A673 (cell line): ENCODE measurements around the gene PLEKHG3. TPM values are rescaled to one million over a fixed set of nuclear protein-coding genes. Genes with fewer than 3 reads are reported as not detected.

Experiments used
- BruUV-seq: library from RNA; stranded (reverse); fragments of 400-500 nt; replicated peaks from 2 replicates; lab custom pipeline; 2021; lab: Mats Ljungman, UMichigan
- CTCF ChIA-PET: fragments of 300-600 bp; sonication (Branson Sonifier 250); formaldehyde crosslinking; loops from one replicate; lab custom pipeline; 2022; ENCODE audit warnings: antibody characterized with exemption; lab: Charles Lee
- POLR2A ChIA-PET: fragments of 300-600 bp; sonication (Branson Sonifier 250); formaldehyde crosslinking; loops from one replicate; lab custom pipeline; 2022; ENCODE audit warnings: antibody characterized with exemption; ENCODE audit not compliant: low non-redundant PET; lab: Charles Lee
- DNase-seq: peaks from one replicate; pipeline ENCODE4 v3.0.0-alpha.2; 2015; ENCODE audit warnings: low spot score
- H3K27ac ChIP-seq: fragments of 200-600 bp; sonication (generic); 2 replicates; pipeline ENCODE4 v1.5.1; 2016; ENCODE audit warnings: mixed run types, low read depth, mild to moderate bottlenecking, mixed read lengths, antibody characterized with exemption, low read length; ENCODE audit not compliant: poor library complexity, severe bottlenecking
- H3K27me3 ChIP-seq: fragments of 200-600 bp; sonication (generic); replicated peaks from 2 replicates; pipeline ENCODE4 v1.6.1; 2017; ENCODE audit warnings: mixed run types, low read depth, mild to moderate bottlenecking, mixed read lengths, antibody characterized with exemption, low read length; ENCODE audit not compliant: insufficient read depth, poor library complexity
- H3K36me3 ChIP-seq: fragments of 200-600 bp; sonication (generic); 2 replicates; pipeline ENCODE4 v1.6.1; 2016; ENCODE audit warnings: mixed run types, mild to moderate bottlenecking, mixed read lengths, antibody characterized with exemption, low read length; ENCODE audit not compliant: insufficient read depth, poor library complexity, severe bottlenecking
- H3K4me1 ChIP-seq: fragments of 200-600 bp; sonication (generic); 2 replicates; pipeline ENCODE4 v1.6.1; 2017; ENCODE audit warnings: mixed run types, mild to moderate bottlenecking, mixed read lengths, antibody characterized with exemption, low read length; ENCODE audit not compliant: insufficient read depth, poor library complexity, severe bottlenecking
- H3K4me3 ChIP-seq: fragments of 200-600 bp; sonication (generic); 2 replicates; pipeline ENCODE4 v1.5.1; 2016; ENCODE audit warnings: low read depth, mixed run types, mild to moderate bottlenecking, mixed read lengths, low read length; ENCODE audit not compliant: poor library complexity, severe bottlenecking
- H3K9me3 ChIP-seq: fragments of 200-600 bp; sonication (generic); 2 replicates; pipeline ENCODE4 v1.6.1; 2016; ENCODE audit warnings: mixed run types, low read depth, mild to moderate bottlenecking, mixed read lengths, antibody characterized with exemption, low read length; ENCODE audit not compliant: poor library complexity, severe bottlenecking
- CTCF ChIP-seq: fragments of 300-800, 200-600 bp; sonication (generic); conservative IDR thresholded peaks from 2 replicates; pipeline ENCODE4 v1.5.1; 2017; ENCODE audit warnings: low read depth, mild to moderate bottlenecking, antibody characterized with exemption, low read length, moderate library complexity, mixed read lengths
- EZH2 ChIP-seq: fragments of 200-600 bp; sonication (generic); IDR thresholded peaks from 2 replicates; pipeline ENCODE4 v1.6.1; 2017; ENCODE audit warnings: borderline replicate concordance, low read depth, mild to moderate bottlenecking, mixed read lengths, antibody characterized with exemption, low read length; ENCODE audit not compliant: poor library complexity, severe bottlenecking
- intact Hi-C: fragments of 100-400 bp; cut with micrococcal nuclease; formaldehyde crosslinking; loops from one replicate; pipeline ENCODE4 v1.10.0; 2022; ENCODE audit not compliant: unreplicated experiment
- total RNA-seq: library from RNA; stranded (reverse); gene quantifications from 2 replicates; pipeline ENCODE4 v1.2.3, GENCODE V29; 2021

The PLEKHG3 gene
- total RNA-seq, 1 experiment from 2014 or later = 29.6 TPM

GRCh38 chr14:64674829-64675228 is 29.4 kb upstream of the PLEKHG3 start:
- Histone ChIP-seq H3K27ac (no peak overlapping the region), H3K9me3 (no peaks in the 10 kb centered on the region), H3K4me3 (no peak overlapping the region), H3K27me3 (no peaks in the 10 kb centered on the region), H3K4me1 (no peaks in the 10 kb centered on the region), H3K36me3 (no peaks in the 10 kb centered on the region)
- BruUV-seq = no TSS peak
- intact Hi-C loops = loop anchor here (5.0 kb wide), 1 partner anchor 217 kb away; no protein-coding TSS in a partner anchor
- DNase-seq = no peak
- no peak for TF ChIP-seq CTCF
- TF ChIP-seq EZH2 = no peak
- ChIA-PET CTCF (no interaction called here), POLR2A (interaction anchor here (0.7 kb wide), 1 partner anchor 162 kb away, joined by 3 read pairs; no protein-coding TSS in a partner anchor)

- intact Hi-C loops = no loop called here
- no peaks in the 10 kb centered on the region for H3K9me3 ChIP-seq
- H3K27ac ChIP-seq = no peak overlapping the region
- ChIA-PET POLR2A (no interaction called here), CTCF (no interaction called here)
- TF ChIP-seq EZH2 (no peak), CTCF (no peak)
- no peaks in the 10 kb centered on the region for H3K27me3 ChIP-seq
- H3K36me3 ChIP-seq = no peaks in the 10 kb centered on the region
- no peak overlapping the region for H3K4me3 ChIP-seq
- DNase-seq = no peak
- no TSS peak for BruUV-seq
- no peaks in the 10 kb centered on the region for H3K4me1 ChIP-seq
Measured at GRCh38 chr14:64675312-64675711, 28.9 kb upstream of the PLEKHG3 start.

- CTCF ChIA-PET = no interaction called here
- H3K4me3 ChIP-seq = no peak overlapping the region
- no peaks in the 10 kb centered on the region for H3K27me3 ChIP-seq
- no peaks in the 10 kb centered on the region for H3K4me1 ChIP-seq
- TF ChIP-seq CTCF (no peak), EZH2 (no peak)
- no peak for DNase-seq
- intact Hi-C loops = no loop called here
- no peaks in the 10 kb centered on the region for H3K36me3 ChIP-seq
- POLR2A ChIA-PET = no interaction called here
- no peak overlapping the region for H3K27ac ChIP-seq
- BruUV-seq = no TSS peak
- no peaks in the 10 kb centered on the region for H3K9me3 ChIP-seq
Measured at GRCh38 chr14:64676410-64677008, 27.7 kb upstream of the PLEKHG3 start.
